ENCODE measurements around the gene SNCB. TPM values are rescaled to one million over a fixed set of nuclear protein-coding genes. Genes with fewer than 3 reads are reported as not detected.
A peak's percentile ranks its signal among the peaks of the same experiment; 100 is the strongest.

The SNCB gene
- total RNA-seq, 1 experiment from 2014 or later, result not detected

GRCh38 chr5:176647843-176648473 is 17.6 kb upstream of the SNCB start:
- in situ Hi-C loops (cut with HindIII; ENCODE audit: low pct_unique_long_range_greater_than_20kb, low sequenced_read_pairs), result no loop called here
- peak; percentile 25 for DNase-seq (ENCODE audit: low read depth)

- in situ Hi-C loops (cut with HindIII; ENCODE audit: low pct_unique_long_range_greater_than_20kb, low sequenced_read_pairs), result no loop called here
- peak; percentile 98 for DNase-seq (ENCODE audit: low read depth)
These were observed 16.9 kb upstream of the SNCB start, which contains the start of gene TSPAN17 for GRCh38 chr5:176647030-176647842. TSPAN17 (plus strand) TSS chr5:176647484; CDS start chr5:176647616, 132 bp downstream.

- in situ Hi-C loops (cut with HindIII; ENCODE audit: low pct_unique_long_range_greater_than_20kb, low sequenced_read_pairs), result no loop called here
These were observed 16.3 kb upstream of the SNCB start for GRCh38 chr5:176646707-176647029.

GRCh38 chr5:176646049-176646706 is 15.8 kb upstream of the SNCB start:
- in situ Hi-C loops (cut with HindIII; ENCODE audit: low pct_unique_long_range_greater_than_20kb, low sequenced_read_pairs), result no loop called here
- peak; percentile 15 for DNase-seq (ENCODE audit: low read depth)

More at GRCh38 chr5:176646707-176647029, 16.3 kb upstream of the SNCB start:
- no peak for DNase-seq (ENCODE audit: low read depth)

- in situ Hi-C loops (cut with HindIII; ENCODE audit: low pct_unique_long_range_greater_than_20kb, low sequenced_read_pairs), result no loop called here
These were observed 14.7 kb upstream of the SNCB start for GRCh38 chr5:176644878-176645670.

GRCh38 chr5:176644294-176644693 is 14.0 kb upstream of the SNCB start:
- in situ Hi-C loops (cut with HindIII; ENCODE audit: low pct_unique_long_range_greater_than_20kb, low sequenced_read_pairs), result no loop called here
- no peak for DNase-seq (ENCODE audit: low read depth)

More at GRCh38 chr5:176644878-176645670, 14.7 kb upstream of the SNCB start:
- DNase-seq (ENCODE audit: low read depth), result no peak

GRCh38 chr5:176643491-176644219 is 13.3 kb upstream of the SNCB start:
- DNase-seq (ENCODE audit: low read depth), result no peak
- in situ Hi-C loops (cut with HindIII; ENCODE audit: low pct_unique_long_range_greater_than_20kb, low sequenced_read_pairs), result no loop called here

- in situ Hi-C loops (cut with HindIII; ENCODE audit: low pct_unique_long_range_greater_than_20kb, low sequenced_read_pairs), result no loop called here
- no peak for DNase-seq (ENCODE audit: low read depth)
These were observed 12.5 kb upstream of the SNCB start for GRCh38 chr5:176642675-176643490.

- in situ Hi-C loops (cut with HindIII; ENCODE audit: low pct_unique_long_range_greater_than_20kb, low sequenced_read_pairs), result no loop called here
- no peak for DNase-seq (ENCODE audit: low read depth)
These were observed 10.3 kb upstream of the SNCB start for GRCh38 chr5:176640616-176641015.

GRCh38 chr5:176639981-176640380 is 9.6 kb upstream of the SNCB start:
- DNase-seq (ENCODE audit: low read depth), result no peak
- in situ Hi-C loops (cut with HindIII; ENCODE audit: low pct_unique_long_range_greater_than_20kb, low sequenced_read_pairs), result no loop called here

GRCh38 chr5:176639208-176639607 is 8.9 kb upstream of the SNCB start:
- in situ Hi-C loops (cut with HindIII; ENCODE audit: low pct_unique_long_range_greater_than_20kb, low sequenced_read_pairs), result no loop called here
- DNase-seq (ENCODE audit: low read depth), result no peak

- in situ Hi-C loops (cut with HindIII; ENCODE audit: low pct_unique_long_range_greater_than_20kb, low sequenced_read_pairs), result no loop called here
- DNase-seq (ENCODE audit: low read depth), result no peak
These were observed 8.1 kb upstream of the SNCB start for GRCh38 chr5:176638437-176638836.

GRCh38 chr5:176637556-176637955 is 7.2 kb upstream of the SNCB start:
- in situ Hi-C loops (cut with HindIII; ENCODE audit: low pct_unique_long_range_greater_than_20kb, low sequenced_read_pairs), result no loop called here

GRCh38 chr5:176636426-176636825 is 6.1 kb upstream of the SNCB start:
- in situ Hi-C loops (cut with HindIII; ENCODE audit: low pct_unique_long_range_greater_than_20kb, low sequenced_read_pairs), result no loop called here
- DNase-seq (ENCODE audit: low read depth), result no peak

More at GRCh38 chr5:176637556-176637955, 7.2 kb upstream of the SNCB start:
- no peak for DNase-seq (ENCODE audit: low read depth)

GRCh38 chr5:176633598-176633997 is 3.3 kb upstream of the SNCB start:
- in situ Hi-C loops (cut with HindIII; ENCODE audit: low pct_unique_long_range_greater_than_20kb, low sequenced_read_pairs), result no loop called here

GRCh38 chr5:176632745-176633144 is 2.4 kb upstream of the SNCB start:
- DNase-seq (ENCODE audit: low read depth), result no peak
- in situ Hi-C loops (cut with HindIII; ENCODE audit: low pct_unique_long_range_greater_than_20kb, low sequenced_read_pairs), result no loop called here

More at GRCh38 chr5:176633598-176633997, 3.3 kb upstream of the SNCB start:
- no peak for DNase-seq (ENCODE audit: low read depth)

All from Caki2 (cell line).